HepG2 (cell line): ENCODE results near the gene CRMP1.

ENCODE experiments used
- CBX5 ChIP-seq: sonication (generic); formaldehyde crosslinking; IDR thresholded peaks from 2 replicates; pipeline ENCODE4 v1.4.0; 2020; ENCODE audit warnings: missing genetic modification reagents, borderline replicate concordance
- HOMEZ ChIP-seq: IDR thresholded peaks from 2 replicates; pipeline ENCODE4 v1.6.1; 2016; ENCODE audit warnings: low read depth
- ZFP36L2 ChIP-seq: sonication (generic); formaldehyde crosslinking; IDR thresholded peaks from 2 replicates; pipeline ENCODE4 v1.4.0; 2020; ENCODE audit warnings: missing genetic modification reagents

GRCh38 chr4:5932035-5932568, 39.2 kb upstream of the CRMP1 start:
- TF ChIP-seq ZFP36L2 (no peak), CBX5 (CRISPR knock-in tag) (no peak), HOMEZ (CRISPR knock-in tag) (no peak)
